B cell (primary cell): ENCODE measurements around the gene PYHIN1. TPM values are rescaled to one million over a fixed set of nuclear protein-coding genes. Genes with fewer than 3 reads are reported as not detected.

Experiments
- ATAC-seq: fragments of 200-7000 bp; cut with Tn5 transposase; one replicate; pipeline ENCODE4 v1.10.0; 2021; ENCODE audit warnings: low read depth, mild to moderate bottlenecking, moderate number of reproducible peaks, moderate library complexity
- CTCF ChIA-PET: fragments of 350-600 bp; sonication (Branson Sonifier 250); formaldehyde crosslinking; loops from one replicate; lab custom pipeline; 2021; ENCODE audit warnings: antibody characterized with exemption, inconsistent platforms; lab: Charles Lee
- POLR2A ChIA-PET: fragments of 350-600 bp; sonication (Branson Sonifier 250); formaldehyde crosslinking; loops from one replicate; lab custom pipeline; 2021; ENCODE audit warnings: antibody characterized with exemption; lab: Charles Lee
- DNase-seq: peaks from one replicate; pipeline ENCODE4 v3.0.0; 2013
- H2AFZ ChIP-seq: 2 replicates; pipeline ENCODE4 v1.6.1; 2012; ENCODE audit warnings: mild to moderate bottlenecking, low read depth, low read length; ENCODE audit not compliant: insufficient read depth, poor library complexity, severe bottlenecking
- H3K27ac ChIP-seq, 2 donors: 1 replicate in 1 of 2; 2 replicates in 1 of 2; pipeline ENCODE4 v1.5.1; 2012 to 2013; ENCODE audit warnings: low read length in 2 of 2, mild to moderate bottlenecking in 2 of 2, moderate library complexity in 1 of 2
- H3K27me3 ChIP-seq, 4 experiments: fragments of 200-600 bp in 1 of 4; sonication (generic) in 1 of 4; replicated peaks in 1 of 4; 1 replicate in 2 of 4; 2 replicates in 2 of 4; pipeline versions ENCODE4 v1.6.1 to v1.7.0; 2013 to 2016; ENCODE audit warnings: low read length in 3 of 4, mild to moderate bottlenecking in 2 of 4, mixed read lengths in 1 of 4, moderate library complexity in 1 of 4; ENCODE audit not compliant: insufficient read depth in 4 of 4, control insufficient read depth in 3 of 4; ENCODE audit errors: control extremely low read depth in 1 of 4
- H3K36me3 ChIP-seq, 2 experiments: replicated peaks in 1 of 2; 1 replicate in 1 of 2; 2 replicates in 1 of 2; pipeline versions ENCODE4 v1.6.1 to v1.7.1; 2013; ENCODE audit warnings: low read length in 1 of 2; ENCODE audit not compliant: insufficient read depth in 2 of 2, control insufficient read depth in 1 of 2; ENCODE audit errors: control extremely low read depth in 1 of 2, extremely low read depth in 1 of 2
- H3K4me1 ChIP-seq, 2 donors: fragments of 200-600 bp in 1 of 2; sonication (generic) in 1 of 2; 1 replicate in 1 of 2; 2 replicates in 1 of 2; pipeline versions ENCODE4 v1.5.1 to v1.6.1; 2013 to 2017; ENCODE audit warnings: low read length in 2 of 2; ENCODE audit not compliant: control insufficient read depth in 2 of 2, insufficient read depth in 2 of 2
- H3K4me2 ChIP-seq: replicated peaks from 2 replicates; pipeline ENCODE3; 2012; ENCODE audit warnings: mild to moderate bottlenecking, low read depth, low read length; ENCODE audit not compliant: poor library complexity, severe bottlenecking
- H3K4me3 ChIP-seq, 5 experiments: fragments of 200-600 bp in 1 of 5; sonication (generic) in 1 of 5; 1 replicate in 3 of 5; 2 replicates in 2 of 5; pipeline versions ENCODE4 v1.5.1 to v1.7.0; 2011 to 2016; ENCODE audit warnings: low read length in 4 of 5, mild to moderate bottlenecking in 4 of 5, low read depth in 2 of 5, control low read depth in 1 of 5, moderate library complexity in 1 of 5; ENCODE audit not compliant: insufficient read depth in 1 of 5; ENCODE audit errors: control extremely low read depth in 1 of 5, extremely low read depth in 1 of 5
- H3K79me2 ChIP-seq: fragments of 200-600 bp; sonication (generic); one replicate; pipeline ENCODE4 v1.6.0; 2016; ENCODE audit warnings: low read length; ENCODE audit not compliant: control insufficient read depth, insufficient read depth
- H3K9ac ChIP-seq: fragments of 200-600 bp; sonication (generic); 2 replicates; pipeline ENCODE4 v1.6.1; 2017; ENCODE audit warnings: mild to moderate bottlenecking, low read length, moderate library complexity
- H3K9me3 ChIP-seq, 3 donors: one replicate each; pipeline versions ENCODE4 v1.6.1 to v1.7.1; 2013; ENCODE audit warnings: low read length in 2 of 3; ENCODE audit not compliant: control insufficient read depth in 2 of 3, insufficient read depth in 1 of 3; ENCODE audit errors: control extremely low read depth in 1 of 3
- H4K20me1 ChIP-seq: 2 replicates; pipeline ENCODE4 v1.6.0; 2012; ENCODE audit warnings: mild to moderate bottlenecking, low read length; ENCODE audit not compliant: insufficient read depth, control insufficient read depth, poor library complexity, severe bottlenecking
- H3K27ac Mint-ChIP-seq: one replicate; pipeline ENCODE4 v1.8.0; 2021; ENCODE audit warnings: mixed read lengths
- H3K27me3 Mint-ChIP-seq: one replicate; pipeline ENCODE4 v1.8.0; 2021; ENCODE audit warnings: mixed read lengths
- H3K4me1 Mint-ChIP-seq: one replicate; pipeline ENCODE4 v1.8.0; 2021; ENCODE audit warnings: mixed read lengths
- H3K4me3 Mint-ChIP-seq: one replicate; pipeline ENCODE4 v1.8.0; 2021; ENCODE audit warnings: mixed read lengths
- H3K9me3 Mint-ChIP-seq: one replicate; pipeline ENCODE4 v1.8.0; 2022; ENCODE audit warnings: mixed read lengths; ENCODE audit not compliant: insufficient read depth
- CTCF ChIP-seq: fragments of 200-600 bp; IDR thresholded peaks from one replicate; pipeline ENCODE4 v1.8.0; 2022; ENCODE audit warnings: antibody characterized with exemption, mild to moderate bottlenecking
- EZH2 ChIP-seq: IDR thresholded peaks from 2 replicates; pipeline ENCODE4 v1.6.1; 2012; ENCODE audit warnings: borderline replicate concordance, low read depth, mild to moderate bottlenecking, moderate library complexity, low read length; ENCODE audit not compliant: insufficient read depth, poor library complexity, severe bottlenecking
- WGBS: methylation state at CpG from one replicate; pipeline ENCODE4 v1.1.5; 2013; ENCODE audit warnings: missing lambda C conversion rate; ENCODE audit not compliant: insufficient coverage; 5-methylcytosine and 5-hydroxymethylcytosine counted together
- intact Hi-C: fragments of 100-400 bp; cut with micrococcal nuclease; formaldehyde crosslinking; loops from one replicate; pipeline ENCODE4 v1.10.0; 2022
- polyA plus RNA-seq: library from polyadenylated mRNA; depleted of rRNA; stranded (reverse); fragments of >200 nt; gene quantifications from 2 replicates; pipeline ENCODE4 v1.2.3, GENCODE V29; 2012
- total RNA-seq, 2 donors: library from RNA; stranded (reverse); fragments of 120-200 nt in 1 of 2; gene quantifications; 1 replicate in 1 of 2; 2 replicates in 1 of 2; pipeline versions ENCODE4 v1.2.3 to v1.2.4, GENCODE V29; 2013 to 2022

Gene PYHIN1
- total and polyA plus RNA-seq, 2 donors (not counting 1 experiment from before 2014, with no cell fraction given) = 8.6 to 13.9 TPM

- peaks cover 14 to 20% of the 10 kb centered on the region in 2 donors for H3K4me1 ChIP-seq
- intact Hi-C loops = no loop called here
- TF ChIP-seq EZH2 = no peak
- TF ChIP-seq CTCF = no peak
- peaks cover 0 to 1% (median 0%) of the 10 kb centered on the region in 3 donors for H3K9me3 ChIP-seq
- H2AFZ ChIP-seq = no peak overlapping the region
- H3K9ac ChIP-seq = no peak overlapping the region
- H3K27me3 ChIP-seq = no peaks in the 10 kb centered on the region
- POLR2A ChIA-PET = interaction anchor here (0.7 kb wide), 1 partner anchor 67 kb away, joined by 3 read pairs; no protein-coding TSS in a partner anchor
- H3K4me3 ChIP-seq = no peak overlapping the region
- H3K9me3 Mint-ChIP-seq = no peaks in the 10 kb centered on the region
- no CpG with 5 or more reads among the region's 1 CpG for WGBS
- H3K27ac ChIP-seq = no peak overlapping the region
- no peak overlapping the region for H3K4me2 ChIP-seq
- H3K36me3 ChIP-seq = no peaks in the 10 kb centered on the region
- H3K27ac Mint-ChIP-seq = no peak overlapping the region
- no peaks in the 10 kb centered on the region for H3K27me3 Mint-ChIP-seq
- no peak for DNase-seq
- no peaks in the 10 kb centered on the region for H4K20me1 ChIP-seq
- no peaks in the 10 kb centered on the region for H3K79me2 ChIP-seq
- ATAC-seq = no peak
- no peak overlapping the region for H3K4me3 Mint-ChIP-seq
- CTCF ChIA-PET = interaction anchor here (0.9 to 2.4 kb wide), 6 partner anchors 8 to 1009 kb away, joined by 3 to 17 read pairs (median 4); partner anchors contain the start of gene IFI16
- peaks cover 30% of the 10 kb centered on the region for H3K4me1 Mint-ChIP-seq
Observed at GRCh38 chr1:159000625-159001024, 69.3 kb downstream of the PYHIN1 start.

- CTCF ChIA-PET = interaction anchor here (0.9 to 1.4 kb wide), 3 partner anchors 63 to 880 kb away, joined by 3 to 9 read pairs (median 6); no protein-coding TSS in a partner anchor
- Mint-ChIP-seq H3K9me3 (no peaks in the 10 kb centered on the region), H3K4me3 (peak overlapping the region; percentile 3), H3K27me3 (no peaks in the 10 kb centered on the region), H3K4me1 (peaks cover 47% of the 10 kb centered on the region), H3K27ac (peak overlapping the region; percentile 84)
- intact Hi-C loops = loop anchor here (5.0 kb wide), 1 partner anchor 828 kb away; no protein-coding TSS in a partner anchor
- peaks cover 16% of the 10 kb centered on the region for H3K79me2 ChIP-seq
- H3K27me3 ChIP-seq = no peaks in the 10 kb centered on the region
- H3K4me1 ChIP-seq = peaks cover 40 to 44% of the 10 kb centered on the region in 2 donors
- ATAC-seq (no peak), DNase-seq (no peak)
- H3K27ac ChIP-seq = peak overlapping the region; percentile 50 to 63
- TF ChIP-seq EZH2 (no peak), CTCF (no peak)
- peak overlapping the region; percentile 5 for H3K9ac ChIP-seq
- H3K36me3 ChIP-seq = no peaks in the 10 kb centered on the region
- no peaks in the 10 kb centered on the region for H4K20me1 ChIP-seq
- no peak overlapping the region for H3K4me3 ChIP-seq
- peak overlapping the region; percentile 63 for H3K4me2 ChIP-seq
- H2AFZ ChIP-seq = peak overlapping the region; percentile 57
- no peaks in the 10 kb centered on the region for H3K9me3 ChIP-seq
- POLR2A ChIA-PET = no interaction called here
Observed at GRCh38 chr1:159005161-159005560, 73.8 kb downstream of the PYHIN1 start.
